Measurements from ENCODE around the gene PSMB2.
"Not testable (repeated sequence)": the region's sequence is repeated elsewhere in the genome, so short reads cannot be mapped to it uniquely, and the experiment has no call there.

The PSMB2 gene

DNA sequence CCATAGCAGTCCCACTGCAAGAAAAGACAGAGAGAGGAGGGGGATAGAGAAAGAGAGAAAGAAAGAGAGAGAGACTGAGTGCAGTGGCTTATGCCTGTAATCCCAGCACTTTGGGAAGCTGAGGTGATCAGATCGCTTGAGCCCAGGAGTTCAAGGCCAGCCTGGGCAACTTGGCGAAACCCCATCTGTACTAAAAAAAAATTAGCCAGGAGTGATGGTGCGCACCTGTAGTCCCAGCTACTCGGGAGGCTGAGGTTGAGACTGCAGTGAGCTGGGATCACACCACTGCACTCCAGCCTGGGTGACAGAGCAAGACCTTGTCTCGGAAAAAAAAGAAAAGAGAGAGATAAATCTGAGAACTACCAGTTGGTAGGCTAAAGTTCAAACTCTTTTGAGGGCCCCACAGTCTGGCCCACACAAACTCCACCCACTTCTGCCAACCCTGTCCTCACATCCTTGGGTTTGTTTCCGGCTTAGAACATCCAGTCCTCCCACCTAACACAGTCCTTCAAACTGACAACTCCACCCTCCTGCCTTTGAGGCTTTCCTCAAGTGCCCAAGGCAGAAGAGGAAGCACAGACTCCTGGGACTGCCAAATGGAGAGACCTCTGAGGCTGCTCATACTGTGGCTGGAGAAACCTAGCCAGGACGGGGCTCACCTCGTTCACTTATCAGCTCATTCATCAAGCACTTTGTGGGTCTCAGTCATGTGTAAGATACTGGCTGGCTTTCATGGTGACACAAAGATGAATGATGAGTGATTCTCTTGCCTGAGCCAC lies 48.1 kb downstream of the PSMB2 start:
- DNase-seq (ENCODE audit: low read depth, low spot score) = no peak

DNA sequence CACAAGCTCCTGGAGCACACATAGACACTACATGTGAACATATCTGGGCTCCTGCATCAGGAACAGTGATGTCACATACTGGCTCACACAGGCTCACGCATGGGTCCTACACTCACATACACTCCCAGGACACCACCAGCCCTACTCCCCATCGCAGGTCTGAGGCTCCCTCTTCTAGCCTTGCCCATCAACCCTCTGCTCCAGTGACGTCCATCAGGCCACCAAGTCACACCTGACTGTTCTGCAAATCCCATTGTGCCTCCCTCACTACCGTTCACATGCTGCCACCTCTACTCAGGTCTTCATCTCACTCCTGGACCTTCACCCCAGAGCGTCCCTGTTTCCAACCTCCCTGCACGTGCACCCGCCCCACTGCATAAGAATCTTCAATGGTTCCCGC lies 50.1 kb downstream of the PSMB2 start:
- DNase-seq (ENCODE audit: low read depth, low spot score) = no peak

DNA sequence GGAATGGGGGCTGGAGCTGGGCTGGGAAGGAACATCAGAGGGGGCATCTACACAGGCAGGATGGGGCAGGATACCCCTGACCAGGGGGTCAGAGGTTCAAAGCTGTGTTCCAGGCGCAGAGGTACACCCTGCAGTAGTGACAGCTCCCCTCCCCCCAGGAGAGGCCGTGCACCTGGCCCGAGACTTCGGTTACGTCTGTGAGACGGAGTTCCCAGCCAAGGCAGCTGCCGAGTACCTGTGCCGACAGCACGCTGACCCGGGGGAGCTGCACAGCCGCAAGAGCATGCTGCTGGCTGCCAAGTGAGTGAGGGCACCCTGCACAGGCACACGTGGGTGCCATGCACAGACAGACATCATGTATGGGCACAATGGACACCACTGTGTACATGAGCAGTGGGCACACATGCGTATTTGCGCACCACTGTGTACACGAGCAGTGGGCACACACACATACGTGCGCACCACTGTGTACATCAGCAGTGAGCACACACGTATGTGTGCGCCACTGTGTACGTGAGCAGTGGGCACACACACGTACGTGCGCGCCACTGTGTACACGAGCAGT lies 50.8 kb downstream of the PSMB2 start:
- DNase-seq (ENCODE audit: low read depth, low spot score) = no peak

DNA sequence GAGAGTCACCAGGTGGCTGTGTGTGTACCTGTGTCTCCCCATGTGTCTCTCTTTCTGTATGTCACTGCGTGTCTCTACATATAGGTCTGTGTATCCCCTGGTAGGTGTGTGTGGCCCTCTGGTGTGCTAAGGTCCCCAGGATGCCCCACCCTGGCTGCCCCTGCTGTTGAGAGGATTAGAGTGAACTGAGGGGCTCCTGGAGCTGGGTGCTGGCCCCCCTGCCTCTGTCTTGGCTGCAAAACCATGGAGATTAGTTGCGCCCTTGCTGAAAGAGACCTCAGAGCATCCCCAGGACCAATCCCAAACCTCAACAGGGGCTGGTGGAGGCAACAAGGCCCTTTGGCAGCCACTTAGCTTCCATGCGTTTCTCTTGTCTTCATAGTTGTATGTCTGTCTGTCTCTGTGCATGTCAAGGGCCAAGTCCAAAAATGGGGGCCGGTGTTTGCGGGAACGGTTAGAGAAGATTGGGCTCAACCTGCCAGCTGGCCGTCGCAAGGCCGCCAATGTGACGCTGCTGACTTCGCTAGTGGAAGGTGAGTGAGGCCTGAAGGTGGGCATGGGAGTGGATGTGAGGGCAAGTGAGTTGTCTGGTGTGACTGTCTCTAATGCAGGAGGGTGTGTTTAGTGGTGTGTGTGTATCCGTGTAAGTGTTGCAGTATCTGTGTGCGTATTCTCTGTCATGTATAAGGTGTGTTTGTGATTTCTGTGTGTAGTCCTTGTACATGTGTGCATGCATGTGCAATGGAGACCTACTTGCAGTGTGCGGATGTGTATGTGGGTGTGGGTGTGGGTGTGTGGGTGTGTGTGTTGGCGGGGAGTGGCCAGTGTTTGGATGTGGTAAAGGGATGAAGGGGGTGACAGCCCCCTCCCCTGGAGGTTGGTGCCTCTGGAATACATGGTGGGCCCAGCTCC lies 51.6 kb downstream of the PSMB2 start:
- DNase-seq (ENCODE audit: low read depth, low spot score) = no peak

DNA sequence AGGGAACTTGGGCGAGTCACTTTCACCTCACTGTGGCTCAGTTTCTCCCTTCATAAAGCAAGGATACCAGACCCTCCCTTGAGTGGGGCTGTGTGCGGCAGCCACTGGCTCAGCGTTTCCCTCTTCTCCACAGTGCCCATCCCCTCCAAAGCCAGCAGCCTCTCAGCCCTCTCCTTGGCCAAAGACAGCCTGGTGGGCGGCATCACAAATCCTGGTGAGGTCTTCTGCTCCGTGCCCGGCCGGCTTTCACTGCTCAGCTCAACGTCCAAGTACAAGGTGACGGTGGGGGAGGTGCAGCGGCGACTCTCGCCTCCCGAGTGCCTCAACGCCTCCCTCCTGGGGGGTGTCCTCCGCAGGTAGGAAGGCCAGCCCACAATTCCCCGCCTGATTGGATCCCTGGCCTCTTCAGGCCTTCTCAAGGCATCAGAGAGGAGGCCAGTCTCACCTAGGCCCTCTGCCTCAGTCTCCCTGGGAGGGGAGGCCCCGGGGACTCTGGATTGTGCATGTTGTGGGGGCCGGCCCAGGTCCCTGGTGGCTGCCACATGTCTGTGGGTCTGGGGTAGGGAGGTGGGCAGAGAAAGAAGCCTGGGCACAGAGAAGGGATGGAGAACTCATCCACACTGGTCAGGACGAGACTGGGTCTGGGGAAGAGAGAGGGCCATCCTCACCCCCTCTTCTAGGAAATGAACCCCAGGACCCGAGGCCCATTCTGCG lies 53.0 kb downstream of the PSMB2 start:
- DNase-seq (ENCODE audit: low read depth, low spot score) = no peak

DNA sequence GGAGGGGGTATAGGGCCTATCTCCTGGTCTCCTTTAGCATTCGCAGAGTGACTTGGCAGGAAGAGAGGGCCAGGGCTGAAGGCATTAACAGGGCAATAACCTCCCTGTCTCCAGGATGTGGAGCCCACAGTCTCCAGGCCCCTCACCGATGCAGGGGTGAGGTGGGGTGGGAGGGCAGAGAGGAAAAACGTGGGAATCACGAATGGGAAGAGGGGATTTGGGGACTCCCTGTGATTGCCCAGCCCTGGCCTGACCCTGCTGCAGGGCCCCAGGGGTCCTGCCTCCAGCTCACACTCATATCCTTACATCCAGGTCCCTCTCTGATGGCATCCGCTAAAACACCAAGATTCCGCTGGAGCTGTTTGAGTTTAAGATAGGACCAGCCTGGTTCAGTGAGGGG lies 53.6 kb downstream of the PSMB2 start:
- no peak for DNase-seq (ENCODE audit: low read depth, low spot score)

DNA sequence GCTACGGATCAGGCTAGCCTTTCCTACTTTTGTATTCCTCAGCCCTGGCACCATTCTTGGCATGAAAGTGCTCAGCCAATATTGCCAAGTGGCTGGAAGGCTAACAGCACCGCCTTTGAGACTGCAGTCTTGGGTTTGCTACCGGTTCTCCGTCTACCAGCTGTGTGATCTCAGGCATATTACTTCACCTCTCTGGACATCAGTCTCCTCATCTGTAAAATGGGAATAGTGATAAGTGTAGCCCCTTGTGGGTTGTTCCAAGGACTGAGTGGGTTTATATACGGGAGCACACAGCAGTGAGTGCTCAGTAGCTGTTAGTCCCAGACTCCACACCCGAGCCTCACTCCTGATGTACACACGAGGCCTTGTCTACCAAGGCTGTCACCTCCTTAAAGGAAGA lies 54.5 kb downstream of the PSMB2 start:
- DNase-seq (ENCODE audit: low read depth, low spot score) = no peak

DNA sequence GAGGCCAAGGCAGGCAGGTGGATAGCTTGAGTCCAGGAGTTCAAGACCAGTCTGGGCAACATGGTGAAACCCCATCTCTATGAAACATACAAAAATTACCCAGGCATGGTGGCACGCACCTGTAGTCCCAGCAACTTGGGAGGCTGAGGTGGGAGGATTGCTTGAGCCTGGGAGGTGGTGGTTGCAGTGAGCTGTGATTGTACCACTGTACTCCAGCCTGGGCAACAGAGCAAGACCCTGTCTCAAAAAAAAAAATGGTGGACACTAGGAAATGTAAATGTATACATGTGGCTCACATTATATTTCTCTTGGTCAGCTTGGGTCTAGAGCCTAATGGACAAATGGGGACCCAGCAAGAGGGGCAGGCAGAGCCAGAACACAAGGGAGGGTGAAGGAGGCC lies 55.5 kb downstream of the PSMB2 start:
- not testable (repeated sequence) for DNase-seq (ENCODE audit: low read depth, low spot score)

DNA sequence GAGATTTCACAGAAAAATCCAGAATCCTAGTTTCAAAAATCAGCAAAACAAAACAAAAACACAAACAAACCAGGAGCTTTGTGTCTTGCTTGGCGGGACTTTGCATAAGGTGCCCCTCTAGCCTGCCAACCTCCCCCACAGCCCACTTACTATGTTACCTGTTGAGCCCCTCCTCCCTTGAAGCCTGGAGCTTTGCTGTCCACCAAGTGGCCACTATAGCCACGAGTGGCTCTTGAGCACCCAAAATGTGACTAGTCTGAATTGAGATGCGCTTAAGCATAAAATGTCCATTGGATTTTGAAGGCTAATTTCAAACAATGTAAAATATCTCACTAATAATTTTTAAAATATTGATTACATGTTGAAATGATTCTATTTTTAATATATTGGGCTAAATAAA lies 56.0 kb downstream of the PSMB2 start:
- no peak for DNase-seq (ENCODE audit: low read depth, low spot score)

DNA sequence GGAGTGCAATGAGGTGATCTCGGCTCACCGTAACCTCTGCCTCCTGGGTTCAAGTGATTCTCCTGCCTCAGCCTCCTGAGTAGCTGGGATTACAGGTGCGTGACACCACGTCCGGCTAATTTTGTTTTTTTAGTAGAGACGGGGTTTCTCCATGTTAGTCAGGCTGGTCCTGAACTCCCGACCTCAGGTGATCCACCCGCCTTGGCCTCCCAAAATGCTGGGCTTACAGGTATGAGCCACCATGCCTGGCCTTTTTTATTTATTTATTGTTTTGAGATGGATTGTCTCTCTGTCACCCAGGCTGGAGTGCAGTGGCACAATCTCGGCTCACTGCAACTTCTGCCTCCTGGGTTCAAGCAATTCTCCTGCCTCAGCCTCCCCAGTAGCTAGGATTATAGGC lies 59.7 kb downstream of the PSMB2 start:
- not testable (repeated sequence) for DNase-seq (ENCODE audit: low read depth, low spot score)

DNA sequence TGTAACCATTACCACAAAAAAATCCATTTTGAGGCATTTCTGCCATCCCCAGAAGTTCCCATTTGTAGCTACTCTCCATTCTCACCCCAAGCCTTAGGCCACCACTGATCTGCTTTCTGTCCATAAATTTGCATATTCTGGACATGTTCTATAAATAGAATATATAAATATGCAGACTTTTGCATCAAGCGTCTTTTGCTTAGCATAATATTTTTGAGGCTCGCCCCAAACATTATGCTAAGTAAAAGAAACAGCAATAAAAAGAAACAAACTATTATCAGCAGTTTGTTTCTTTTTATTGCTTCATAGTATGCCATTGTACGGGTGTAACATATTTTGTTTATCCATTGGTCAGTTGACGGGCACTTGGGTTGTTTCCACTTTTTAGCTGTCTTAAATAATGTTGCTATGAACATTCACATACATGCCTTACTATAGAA lies 60.4 kb downstream of the PSMB2 start:
- no peak for DNase-seq (ENCODE audit: low read depth, low spot score)

DNA sequence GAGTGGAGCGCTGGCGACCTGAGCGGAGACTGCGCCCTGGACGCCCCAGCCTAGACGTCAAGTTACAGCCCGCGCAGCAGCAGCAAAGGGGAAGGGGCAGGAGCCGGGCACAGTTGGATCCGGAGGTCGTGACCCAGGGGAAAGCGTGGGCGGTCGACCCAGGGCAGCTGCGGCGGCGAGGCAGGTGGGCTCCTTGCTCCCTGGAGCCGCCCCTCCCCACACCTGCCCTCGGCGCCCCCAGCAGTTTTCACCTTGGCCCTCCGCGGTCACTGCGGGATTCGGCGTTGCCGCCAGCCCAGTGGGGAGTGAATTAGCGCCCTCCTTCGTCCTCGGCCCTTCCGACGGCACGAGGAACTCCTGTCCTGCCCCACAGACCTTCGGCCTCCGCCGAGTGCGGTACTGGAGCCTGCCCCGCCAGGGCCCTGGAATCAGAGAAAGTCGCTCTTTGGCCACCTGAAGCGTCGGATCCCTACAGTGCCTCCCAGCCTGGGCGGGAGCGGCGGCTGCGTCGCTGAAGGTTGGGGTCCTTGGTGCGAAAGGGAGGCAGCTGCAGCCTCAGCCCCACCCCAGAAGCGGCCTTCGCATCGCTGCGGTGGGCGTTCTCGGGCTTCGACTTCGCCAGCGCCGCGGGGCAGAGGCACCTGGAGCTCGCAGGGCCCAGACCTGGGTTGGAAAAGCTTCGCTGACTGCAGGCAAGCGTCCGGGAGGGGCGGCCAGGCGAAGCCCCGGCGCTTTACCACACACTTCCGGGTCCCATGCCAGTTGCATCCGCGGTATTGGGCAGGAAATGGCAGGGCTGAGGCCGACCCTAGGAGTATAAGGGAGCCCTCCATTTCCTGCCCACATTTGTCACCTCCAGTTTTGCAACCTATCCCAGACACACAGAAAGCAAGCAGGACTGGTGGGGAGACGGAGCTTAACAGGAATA lies 64.0 kb downstream of the PSMB2 start:
- no peak for DNase-seq (ENCODE audit: low read depth, low spot score)

DNA sequence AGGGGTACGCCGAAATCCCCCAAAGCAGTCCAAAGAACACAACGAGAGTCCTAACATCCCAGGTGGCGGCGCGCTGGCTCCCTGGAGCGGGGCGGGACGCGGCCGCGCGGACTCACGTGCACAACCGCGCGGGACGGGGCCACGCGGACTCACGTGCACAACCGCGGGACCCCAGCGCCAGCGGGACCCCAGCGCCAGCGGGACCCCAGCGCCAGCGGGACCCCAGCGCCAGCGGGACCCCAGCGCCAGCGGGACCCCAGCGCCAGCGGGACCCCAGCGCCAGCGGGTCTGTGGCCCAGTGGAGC lies 64.6 kb downstream of the PSMB2 start:
- DNase-seq (ENCODE audit: low read depth, low spot score) = not testable (repeated sequence)

DNA sequence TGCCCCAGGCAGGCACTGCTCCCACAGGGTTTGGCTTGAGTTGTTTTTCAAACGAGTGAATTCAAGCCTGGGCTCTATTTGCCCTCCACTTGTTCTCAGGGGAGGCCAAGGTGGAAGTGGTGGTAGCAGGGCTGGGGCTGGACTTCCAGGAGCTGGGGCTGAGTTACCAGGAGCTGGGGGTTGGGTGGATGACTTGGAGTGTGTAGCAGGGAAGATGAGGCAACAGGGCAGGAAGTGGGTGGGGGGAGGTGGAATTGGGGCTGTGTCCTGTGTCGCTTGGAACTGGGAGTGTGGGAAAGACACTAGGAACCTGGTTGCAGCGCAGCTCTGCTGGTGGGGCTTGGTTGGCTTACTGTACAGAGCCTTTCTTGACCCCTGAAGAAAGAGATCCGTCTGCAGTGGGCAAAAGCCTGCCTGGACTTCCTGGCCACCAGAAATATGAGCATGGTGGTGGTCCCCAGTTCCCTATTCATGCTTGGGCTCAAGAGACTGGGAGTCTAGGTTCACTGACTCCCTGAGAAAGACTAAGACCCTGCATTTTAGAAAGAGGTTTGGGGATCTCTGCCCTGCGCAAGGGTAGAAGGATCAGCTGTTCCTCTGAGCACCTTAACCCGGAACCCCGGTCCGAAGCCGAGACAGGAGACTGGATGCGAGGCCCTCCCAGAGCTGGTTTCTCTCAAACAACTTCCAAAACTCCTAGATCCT lies 65.1 kb downstream of the PSMB2 start:
- DNase-seq (ENCODE audit: low read depth, low spot score) = no peak

DNA sequence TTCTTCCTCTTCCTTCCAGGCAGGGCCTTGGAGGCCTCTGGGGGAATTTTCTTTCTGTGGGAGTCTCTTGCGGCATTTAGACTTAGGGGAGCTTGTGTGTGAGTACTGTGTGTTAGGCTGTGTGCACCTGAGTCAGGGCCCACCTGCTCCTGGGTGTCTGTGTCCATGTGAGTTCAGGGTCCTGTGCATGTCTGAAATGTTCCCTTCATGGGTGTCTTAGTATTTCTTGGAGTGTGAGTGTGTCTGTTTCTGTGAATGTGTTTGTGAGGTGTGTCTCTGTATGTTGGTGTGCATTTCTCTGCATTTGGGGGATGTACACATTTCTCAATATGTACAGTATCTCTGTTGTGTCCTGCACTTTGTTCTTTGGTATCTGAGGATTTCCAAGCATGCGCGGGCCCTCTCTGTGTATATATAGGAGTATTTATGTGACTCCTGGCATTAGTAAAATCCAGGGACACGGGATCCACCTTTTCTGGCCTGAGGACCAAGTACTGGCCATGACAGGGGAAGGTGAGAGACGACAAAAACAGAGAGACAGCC lies 65.8 kb downstream of the PSMB2 start:
- no peak for DNase-seq (ENCODE audit: low read depth, low spot score)

DNA sequence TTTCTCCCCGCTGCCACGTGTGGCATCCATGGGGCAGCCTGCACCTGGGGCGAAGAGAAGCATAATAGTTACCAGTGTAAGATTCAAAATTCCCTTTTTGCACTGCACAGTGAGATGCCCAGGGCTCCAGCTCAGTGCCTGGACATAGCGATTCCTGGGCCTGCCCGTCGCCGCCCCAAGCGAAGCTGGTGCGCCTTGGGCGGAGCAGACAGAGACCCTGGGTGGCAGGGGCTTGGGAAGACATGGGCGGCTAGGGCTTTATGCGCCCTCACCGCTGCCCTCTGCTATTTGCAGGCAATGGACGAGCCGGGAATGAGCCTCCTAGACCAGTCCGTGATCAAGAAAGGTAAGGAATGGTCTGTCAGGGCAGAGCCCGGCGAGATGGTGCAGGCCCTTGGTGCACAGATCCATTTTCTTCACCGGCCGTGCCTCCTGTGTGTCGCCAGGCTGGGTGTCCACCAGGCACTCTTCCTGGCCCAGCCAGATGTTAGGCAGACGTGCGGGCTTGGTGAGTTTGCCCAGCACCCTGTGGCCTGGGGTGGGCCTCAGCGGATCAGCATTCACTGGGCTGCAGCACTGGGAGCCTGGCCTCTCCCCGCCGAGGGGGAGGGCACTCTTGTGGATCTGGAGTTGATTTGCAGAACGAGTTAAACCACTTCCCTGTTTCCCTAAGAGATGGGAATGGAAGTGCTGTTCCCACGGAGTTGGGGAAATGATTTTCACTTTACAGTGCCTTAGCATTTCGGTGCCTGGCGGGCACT lies 66.5 kb downstream of the PSMB2 start:
- no peak for DNase-seq (ENCODE audit: low read depth, low spot score)

DNA sequence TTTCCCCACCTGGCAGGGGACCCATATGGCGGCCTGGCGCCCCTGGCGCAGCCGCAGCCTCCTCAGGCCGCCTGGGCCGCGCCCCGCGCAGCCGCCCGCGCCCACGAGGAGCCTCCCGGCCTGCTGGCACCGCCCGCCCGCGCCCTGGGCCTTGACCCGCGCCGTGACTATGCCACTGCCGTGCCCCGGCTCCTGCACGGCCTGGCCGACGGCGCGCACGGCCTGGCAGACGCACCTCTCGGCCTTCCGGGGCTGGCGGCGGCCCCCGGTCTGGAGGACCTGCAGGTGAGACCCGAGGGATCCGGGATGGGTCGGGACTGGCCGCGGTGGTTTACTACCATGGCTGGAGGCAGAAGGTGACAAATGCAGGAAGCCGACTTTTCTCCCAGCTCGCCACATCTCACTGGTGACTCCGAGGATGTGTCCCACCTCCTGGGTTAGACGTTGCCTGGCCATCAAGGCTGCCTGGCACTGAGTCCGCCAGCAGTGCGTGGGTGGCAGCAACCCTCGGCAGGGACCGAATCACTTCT lies 67.1 kb downstream of the PSMB2 start:
- no peak for DNase-seq (ENCODE audit: low read depth, low spot score)

DNA sequence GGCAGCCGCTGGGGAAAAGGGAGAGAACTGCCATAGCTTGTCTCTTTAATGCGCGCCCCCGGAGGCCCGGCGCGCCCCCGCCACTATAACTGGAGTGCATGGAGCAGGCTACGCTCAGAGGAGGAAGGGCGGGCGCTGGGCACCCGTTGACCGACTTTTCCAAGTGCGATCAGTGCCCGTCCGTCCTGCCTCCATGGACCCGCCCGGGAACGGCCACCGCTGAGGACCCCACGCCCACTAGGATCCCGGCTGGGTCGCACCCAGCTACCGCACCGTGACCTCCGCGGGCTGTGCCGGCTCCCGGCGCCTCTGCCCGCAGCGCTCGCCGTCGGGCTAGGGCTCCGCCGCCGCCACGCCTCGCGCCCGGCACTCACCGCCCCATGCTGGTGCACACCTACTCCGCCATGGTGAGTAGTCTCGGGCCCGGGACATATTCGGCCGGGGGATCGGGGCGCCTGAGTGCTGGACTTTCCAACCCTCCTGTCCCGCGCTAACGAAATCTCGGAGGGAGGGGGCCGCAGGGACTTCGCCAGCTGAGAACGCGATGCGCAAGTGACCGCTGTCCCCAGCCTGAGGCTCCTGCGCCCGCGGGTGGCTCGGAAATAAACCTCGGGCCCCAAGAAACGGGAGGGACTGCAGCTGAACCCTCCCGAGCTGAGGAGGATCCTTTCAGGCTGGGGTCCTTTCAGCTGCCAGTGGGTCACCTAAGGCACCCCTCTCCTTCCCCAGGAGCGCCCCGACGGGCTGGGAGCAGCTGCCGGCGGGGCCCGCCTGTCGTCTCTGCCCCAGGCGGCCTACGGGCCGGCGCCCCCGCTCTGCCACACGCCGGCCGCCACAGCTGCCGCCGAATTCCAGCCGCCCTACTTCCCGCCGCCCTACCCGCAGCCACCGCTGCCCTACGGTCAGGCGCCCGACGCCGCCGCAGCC lies 67.9 kb downstream of the PSMB2 start, which contains the start of gene TFAP2E:
Gene TFAP2E, plus strand, starts transcription at position 117 of the 927 bp plus-strand sequence. Its CDS starts 264 bp downstream, at position 381.
- no peak for DNase-seq (ENCODE audit: low read depth, low spot score)
